Measurements from ENCODE around the gene LAYN. TPM values are rescaled to one million over a fixed set of nuclear protein-coding genes. Genes with fewer than 3 reads are reported as not detected.

LAYN gene
- total RNA-seq, 1 donor from 2014 or later = 9.2 TPM

DNA sequence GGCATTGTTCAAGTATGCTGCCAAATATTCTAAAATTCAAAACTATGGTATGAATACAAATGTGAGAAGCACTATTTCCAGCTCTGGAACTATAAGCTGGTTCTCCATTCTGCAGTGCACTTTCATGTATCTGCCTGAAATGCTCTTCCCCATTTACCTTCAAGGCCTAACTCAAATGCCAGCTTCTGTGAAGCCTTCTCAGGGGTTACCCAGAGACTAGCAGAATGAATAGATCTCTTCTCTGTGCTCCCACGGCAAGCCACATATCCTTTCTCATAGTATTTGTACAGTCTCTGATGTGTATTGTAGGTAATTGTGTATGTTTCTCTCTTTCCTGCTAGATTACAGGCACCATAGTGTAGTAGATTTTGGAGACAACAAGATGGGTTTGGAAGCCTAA lies 21.9 kb upstream of the LAYN start:
- no peak overlapping the region for H3K27ac Mint-ChIP-seq
- DNase-seq (ENCODE audit: extremely low spot score, unreplicated experiment) = no peak
- TF ChIP-seq, protein P1, sequence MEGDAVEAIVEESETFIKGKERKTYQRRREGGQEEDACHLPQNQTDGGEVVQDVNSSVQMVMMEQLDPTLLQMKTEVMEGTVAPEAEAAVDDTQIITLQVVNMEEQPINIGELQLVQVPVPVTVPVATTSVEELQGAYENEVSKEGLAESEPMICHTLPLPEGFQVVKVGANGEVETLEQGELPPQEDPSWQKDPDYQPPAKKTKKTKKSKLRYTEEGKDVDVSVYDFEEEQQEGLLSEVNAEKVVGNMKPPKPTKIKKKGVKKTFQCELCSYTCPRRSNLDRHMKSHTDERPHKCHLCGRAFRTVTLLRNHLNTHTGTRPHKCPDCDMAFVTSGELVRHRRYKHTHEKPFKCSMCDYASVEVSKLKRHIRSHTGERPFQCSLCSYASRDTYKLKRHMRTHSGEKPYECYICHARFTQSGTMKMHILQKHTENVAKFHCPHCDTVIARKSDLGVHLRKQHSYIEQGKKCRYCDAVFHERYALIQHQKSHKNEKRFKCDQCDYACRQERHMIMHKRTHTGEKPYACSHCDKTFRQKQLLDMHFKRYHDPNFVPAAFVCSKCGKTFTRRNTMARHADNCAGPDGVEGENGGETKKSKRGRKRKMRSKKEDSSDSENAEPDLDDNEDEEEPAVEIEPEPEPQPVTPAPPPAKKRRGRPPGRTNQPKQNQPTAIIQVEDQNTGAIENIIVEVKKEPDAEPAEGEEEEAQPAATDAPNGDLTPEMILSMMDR (conservative IDR thresholded peaks at IDR 0.05) = no peak
- no peaks in the 10 kb centered on the region for H3K9me3 Mint-ChIP-seq
- H3K27me3 Mint-ChIP-seq = peaks cover 27% of the 10 kb centered on the region
- H3K4me3 Mint-ChIP-seq = no peak overlapping the region
- no peaks in the 10 kb centered on the region for H3K36me3 Mint-ChIP-seq
- peaks cover 7% of the 10 kb centered on the region for H3K4me1 Mint-ChIP-seq (ENCODE audit: unreplicated experiment)

DNA sequence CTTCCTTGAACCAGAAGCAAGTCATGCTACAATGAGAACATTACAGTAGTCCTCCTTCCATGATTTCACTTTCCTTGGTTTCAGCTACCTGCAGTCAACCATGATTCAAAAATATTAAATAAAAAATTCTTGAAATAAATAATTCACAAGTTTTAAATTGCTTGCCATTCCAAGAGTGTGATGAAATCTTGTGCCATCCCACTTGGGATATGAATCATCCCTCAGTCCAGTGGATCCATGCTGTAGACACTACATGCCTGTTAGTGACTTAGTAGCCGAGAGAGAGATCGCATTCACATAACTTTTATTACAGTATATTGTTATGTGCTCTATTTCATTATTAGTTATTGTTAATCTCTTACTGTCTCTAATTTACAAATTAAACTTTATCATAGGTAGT lies 20.0 kb upstream of the LAYN start:
- Mint-ChIP-seq H3K9me3 (no peaks in the 10 kb centered on the region), H3K27me3 (peaks cover 10% of the 10 kb centered on the region), H3K4me1 (ENCODE audit: unreplicated experiment) (no peaks in the 10 kb centered on the region), H3K27ac (no peak overlapping the region), H3K36me3 (no peaks in the 10 kb centered on the region), H3K4me3 (no peak overlapping the region)
- DNase-seq (ENCODE audit: extremely low spot score, unreplicated experiment) = no peak
- TF ChIP-seq, protein P1 (conservative IDR thresholded peaks at IDR 0.05) = no peak

DNA sequence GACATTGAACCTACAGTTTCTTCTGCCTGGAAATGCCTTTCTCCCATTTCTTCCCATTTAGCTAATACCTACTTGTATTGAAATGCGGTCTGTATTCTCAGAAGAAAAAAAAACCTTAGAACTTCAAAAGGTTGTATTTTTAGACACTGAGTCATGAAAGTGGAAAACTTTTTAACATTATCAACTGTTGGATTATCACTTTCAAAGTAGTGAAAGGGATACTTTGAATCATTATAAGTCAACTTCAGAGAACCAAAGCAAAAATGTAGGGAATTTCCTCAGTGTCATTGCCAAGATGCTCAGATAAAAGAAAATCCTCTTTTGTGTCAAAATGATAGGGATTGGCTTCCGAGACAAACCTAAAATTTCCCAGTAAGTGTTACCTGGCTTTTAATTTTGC lies 19.4 kb upstream of the LAYN start:
- H3K27ac Mint-ChIP-seq = no peak overlapping the region
- DNase-seq (ENCODE audit: extremely low spot score, unreplicated experiment) = no peak
- TF ChIP-seq, protein P1 (conservative IDR thresholded peaks at IDR 0.05) = no peak
- peaks cover 10% of the 10 kb centered on the region for H3K27me3 Mint-ChIP-seq
- H3K9me3 Mint-ChIP-seq = no peaks in the 10 kb centered on the region
- H3K36me3 Mint-ChIP-seq = no peaks in the 10 kb centered on the region
- H3K4me3 Mint-ChIP-seq = no peak overlapping the region
- H3K4me1 Mint-ChIP-seq (ENCODE audit: unreplicated experiment) = peaks cover 2% of the 10 kb centered on the region

DNA sequence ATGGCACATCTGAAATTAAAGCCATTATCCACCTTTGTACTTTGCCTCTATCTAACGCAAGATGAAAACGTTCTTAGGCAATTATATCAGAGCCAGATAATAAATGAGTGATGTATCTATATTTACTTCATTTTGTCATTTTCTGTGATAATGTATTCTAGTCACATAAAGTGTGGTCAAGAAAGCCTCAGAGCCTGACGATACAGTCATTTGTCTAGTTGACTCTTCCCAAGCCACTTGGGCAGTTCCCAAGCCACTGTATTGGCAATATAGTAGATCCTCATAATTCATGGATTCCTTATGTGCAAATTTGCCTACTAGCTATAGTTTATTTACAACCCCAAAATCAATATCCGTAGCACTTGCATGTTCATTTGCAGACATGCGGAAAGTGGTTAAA lies 18.1 kb upstream of the LAYN start:
- peaks cover 10% of the 10 kb centered on the region for H3K4me1 Mint-ChIP-seq (ENCODE audit: unreplicated experiment)

DNA sequence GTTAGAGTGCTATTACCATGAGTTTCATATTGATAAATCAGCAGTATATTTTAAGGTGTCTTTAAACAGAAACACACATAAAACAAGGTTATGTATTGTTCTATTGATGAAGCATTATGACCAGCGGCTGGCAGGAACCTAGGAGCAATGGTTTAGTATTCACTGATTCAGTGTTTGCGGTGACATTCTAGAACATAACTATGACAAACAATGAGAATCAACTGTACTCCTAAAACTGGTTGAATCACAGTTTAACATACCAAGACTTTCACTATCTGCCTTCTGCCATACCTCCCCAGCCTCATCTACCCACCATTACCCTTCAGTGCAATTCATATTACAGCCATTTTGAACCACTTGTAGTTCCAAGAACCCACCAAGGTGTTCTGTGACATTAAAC lies 17.2 kb upstream of the LAYN start:
- no peaks in the 10 kb centered on the region for H3K36me3 Mint-ChIP-seq
- TF ChIP-seq, protein P1 (conservative IDR thresholded peaks at IDR 0.05) = no peak
- DNase-seq (ENCODE audit: extremely low spot score, unreplicated experiment) = no peak
- H3K9me3 Mint-ChIP-seq = no peaks in the 10 kb centered on the region
- H3K4me1 Mint-ChIP-seq (ENCODE audit: unreplicated experiment) = peaks cover 11% of the 10 kb centered on the region
- no peak overlapping the region for H3K27ac Mint-ChIP-seq
- H3K4me3 Mint-ChIP-seq = no peak overlapping the region
- peaks cover 5% of the 10 kb centered on the region for H3K27me3 Mint-ChIP-seq

More for the DNA sequence above, 18.1 kb upstream of the LAYN start:
- TF ChIP-seq, protein P1 (conservative IDR thresholded peaks at IDR 0.05) = no peak
- DNase-seq (ENCODE audit: extremely low spot score, unreplicated experiment) = no peak
- Mint-ChIP-seq H3K27ac (no peak overlapping the region), H3K9me3 (no peaks in the 10 kb centered on the region), H3K4me3 (no peak overlapping the region), H3K36me3 (no peaks in the 10 kb centered on the region), H3K27me3 (peaks cover 10% of the 10 kb centered on the region)

DNA sequence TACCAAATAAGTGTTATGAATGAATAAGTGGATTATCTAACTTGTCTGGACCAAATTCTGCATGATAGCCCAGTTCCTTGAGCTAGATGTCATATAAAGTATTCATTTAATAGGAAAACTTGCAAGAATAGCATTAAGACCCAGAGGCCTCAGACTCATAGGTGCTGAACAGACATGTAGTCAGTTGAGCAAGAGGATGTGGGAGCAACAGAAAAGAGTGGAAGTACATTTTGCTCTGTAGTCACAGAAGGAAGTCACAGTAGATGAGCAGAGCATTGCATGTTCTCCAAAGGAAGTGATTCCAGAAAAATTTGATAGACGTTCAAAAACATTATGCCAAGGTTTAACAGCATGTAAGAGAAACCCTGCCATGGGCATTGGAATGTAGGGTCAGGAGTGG lies 16.5 kb upstream of the LAYN start:
- DNase-seq (ENCODE audit: extremely low spot score, unreplicated experiment) = no peak

More for the DNA sequence above, 16.5 kb upstream of the LAYN start:
- H3K9me3 Mint-ChIP-seq = no peaks in the 10 kb centered on the region
- H3K36me3 Mint-ChIP-seq = no peaks in the 10 kb centered on the region
- no peak overlapping the region for H3K4me3 Mint-ChIP-seq
- no peak overlapping the region for H3K27ac Mint-ChIP-seq
- TF ChIP-seq, protein P1 (conservative IDR thresholded peaks at IDR 0.05) = no peak
- H3K27me3 Mint-ChIP-seq = peaks cover 5% of the 10 kb centered on the region
- peaks cover 11% of the 10 kb centered on the region for H3K4me1 Mint-ChIP-seq (ENCODE audit: unreplicated experiment)
